ENCODE data around the gene RRAGD. TPM values are rescaled to one million over a fixed set of nuclear protein-coding genes. Genes with fewer than 3 reads are reported as not detected.
A peak's percentile ranks its signal among the peaks of the same experiment; 100 is the strongest.

RRAGD gene
- total RNA-seq, 1 donor from 2014 or later, result 14.7 TPM

- peak overlapping the region; percentile 97 for H3K27ac Mint-ChIP-seq (ENCODE audit: unreplicated experiment)
- peak overlapping the region; percentile 72 for H3K4me3 Mint-ChIP-seq (ENCODE audit: unreplicated experiment)
- peaks cover 12% of the 10 kb centered on the region for H3K4me1 Mint-ChIP-seq (ENCODE audit: low read depth, unreplicated experiment)
- H3K27me3 Mint-ChIP-seq (ENCODE audit: unreplicated experiment), result peaks cover 2% of the 10 kb centered on the region
- TF ChIP-seq CTCF (IDR thresholded peaks at IDR 0.05; ENCODE audit: partially characterized antibody, unreplicated experiment), result no peak
- peaks cover 4% of the 10 kb centered on the region for H3K9me3 Mint-ChIP-seq (ENCODE audit: unreplicated experiment)
- DNase-seq, result no peak
- H3K36me3 Mint-ChIP-seq (ENCODE audit: unreplicated experiment), result no peaks in the 10 kb centered on the region
These were observed 26.2 kb downstream of the RRAGD start for GRCh38 chr6:89385846-89386245.

GRCh38 chr6:89385156-89385667 lies 26.9 kb downstream of the RRAGD start:
- Mint-ChIP-seq H3K36me3 (ENCODE audit: unreplicated experiment) (no peaks in the 10 kb centered on the region), H3K27ac (ENCODE audit: unreplicated experiment) (peak overlapping the region; percentile 97), H3K4me3 (ENCODE audit: unreplicated experiment) (peak overlapping the region; percentile 72), H3K4me1 (ENCODE audit: low read depth, unreplicated experiment) (peaks cover 14% of the 10 kb centered on the region), H3K27me3 (ENCODE audit: unreplicated experiment) (peaks cover 2% of the 10 kb centered on the region), H3K9me3 (ENCODE audit: unreplicated experiment) (peaks cover 4% of the 10 kb centered on the region)
- no peak for TF ChIP-seq CTCF (IDR thresholded peaks at IDR 0.05; ENCODE audit: partially characterized antibody, unreplicated experiment)
- peak; percentile 40 for DNase-seq

- H3K9me3 Mint-ChIP-seq (ENCODE audit: unreplicated experiment), result peaks cover 4% of the 10 kb centered on the region
- H3K27ac Mint-ChIP-seq (ENCODE audit: unreplicated experiment), result no peak overlapping the region
- H3K4me1 Mint-ChIP-seq (ENCODE audit: low read depth, unreplicated experiment), result peaks cover 14% of the 10 kb centered on the region
- TF ChIP-seq CTCF (IDR thresholded peaks at IDR 0.05; ENCODE audit: partially characterized antibody, unreplicated experiment), result no peak
- H3K27me3 Mint-ChIP-seq (ENCODE audit: unreplicated experiment), result peaks cover 2% of the 10 kb centered on the region
- DNase-seq, result no peak
- no peak overlapping the region for H3K4me3 Mint-ChIP-seq (ENCODE audit: unreplicated experiment)
- no peaks in the 10 kb centered on the region for H3K36me3 Mint-ChIP-seq (ENCODE audit: unreplicated experiment)
These were observed 31.0 kb downstream of the RRAGD start for GRCh38 chr6:89381031-89381430.

- no peak for DNase-seq
- H3K27me3 Mint-ChIP-seq (ENCODE audit: unreplicated experiment), result no peaks in the 10 kb centered on the region
- H3K9me3 Mint-ChIP-seq (ENCODE audit: unreplicated experiment), result no peaks in the 10 kb centered on the region
- H3K4me3 Mint-ChIP-seq (ENCODE audit: unreplicated experiment), result no peak overlapping the region
- peak overlapping the region; percentile 63 for H3K27ac Mint-ChIP-seq (ENCODE audit: unreplicated experiment)
- peaks cover 18% of the 10 kb centered on the region for H3K4me1 Mint-ChIP-seq (ENCODE audit: low read depth, unreplicated experiment)
- no peaks in the 10 kb centered on the region for H3K36me3 Mint-ChIP-seq (ENCODE audit: unreplicated experiment)
- no peak for TF ChIP-seq CTCF (IDR thresholded peaks at IDR 0.05; ENCODE audit: partially characterized antibody, unreplicated experiment)
These were observed 32.8 kb downstream of the RRAGD start for GRCh38 chr6:89379281-89379680.

GRCh38 chr6:89378628-89379027 lies 33.4 kb downstream of the RRAGD start:
- DNase-seq, result no peak
- TF ChIP-seq CTCF (IDR thresholded peaks at IDR 0.05; ENCODE audit: partially characterized antibody, unreplicated experiment), result no peak
- no peak overlapping the region for H3K27ac Mint-ChIP-seq (ENCODE audit: unreplicated experiment)
- peaks cover 18% of the 10 kb centered on the region for H3K4me1 Mint-ChIP-seq (ENCODE audit: low read depth, unreplicated experiment)
- H3K27me3 Mint-ChIP-seq (ENCODE audit: unreplicated experiment), result no peaks in the 10 kb centered on the region
- H3K4me3 Mint-ChIP-seq (ENCODE audit: unreplicated experiment), result no peak overlapping the region
- H3K9me3 Mint-ChIP-seq (ENCODE audit: unreplicated experiment), result no peaks in the 10 kb centered on the region
- H3K36me3 Mint-ChIP-seq (ENCODE audit: unreplicated experiment), result no peaks in the 10 kb centered on the region

Data from glutamatergic neuron (in vitro differentiated cells).